Body of pancreas (tissue), 4 donors: ENCODE measurements around the gene MRGPRE.

Experiments
- POLR2A ChIP-seq, 3 donors: fragments of 450-650 bp; IDR thresholded peaks; one replicate each; pipeline ENCODE4 v1.6.1; 2016; ENCODE audit warnings: antibody characterized with exemption in 3 of 3, mild to moderate bottlenecking in 2 of 3
- TF ChIP-seq, protein P1 (sequence below), 7 experiments: fragments of 450-650 bp in 4 of 7; fragments of 200-600 bp in 3 of 7; sonication (generic) in 3 of 7; IDR thresholded peaks; one replicate each; pipeline ENCODE4 v1.5.1; 2016 to 2019; ENCODE audit warnings: antibody characterized with exemption in 7 of 7

DNA sequence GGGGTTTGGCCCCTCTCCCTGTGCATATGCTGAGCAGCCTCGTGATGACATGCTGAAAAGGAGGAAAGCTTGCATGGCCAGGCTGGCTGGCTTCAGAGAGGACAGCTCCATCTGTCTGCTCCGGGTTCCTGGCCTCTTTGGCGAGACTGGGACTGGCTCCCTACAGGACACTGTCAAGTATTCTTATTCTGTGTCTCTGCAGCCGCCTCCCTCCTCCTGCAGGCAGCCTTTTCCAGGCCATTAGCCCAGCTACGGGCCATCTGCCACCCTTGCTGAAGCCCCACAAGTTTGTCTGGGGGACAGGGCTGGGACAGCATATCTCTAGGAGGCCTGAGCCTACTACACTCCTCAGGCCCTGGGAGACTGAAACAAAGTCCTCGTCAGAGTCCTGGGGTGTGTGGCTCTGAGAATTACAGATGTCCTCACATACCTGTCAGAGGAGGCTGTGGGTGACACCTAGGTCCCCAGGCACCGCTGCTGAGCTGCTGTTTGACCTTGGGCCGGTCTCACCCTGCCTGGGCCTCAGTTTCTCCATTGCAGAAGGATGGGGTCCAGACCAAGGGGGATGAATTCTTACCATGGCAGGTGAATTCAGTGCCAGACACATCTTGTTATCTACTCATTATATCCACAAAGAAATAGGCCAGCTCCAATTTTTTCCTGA, 24.6 kb downstream of the MRGPRE start:
- TF ChIP-seq, protein P1, sequence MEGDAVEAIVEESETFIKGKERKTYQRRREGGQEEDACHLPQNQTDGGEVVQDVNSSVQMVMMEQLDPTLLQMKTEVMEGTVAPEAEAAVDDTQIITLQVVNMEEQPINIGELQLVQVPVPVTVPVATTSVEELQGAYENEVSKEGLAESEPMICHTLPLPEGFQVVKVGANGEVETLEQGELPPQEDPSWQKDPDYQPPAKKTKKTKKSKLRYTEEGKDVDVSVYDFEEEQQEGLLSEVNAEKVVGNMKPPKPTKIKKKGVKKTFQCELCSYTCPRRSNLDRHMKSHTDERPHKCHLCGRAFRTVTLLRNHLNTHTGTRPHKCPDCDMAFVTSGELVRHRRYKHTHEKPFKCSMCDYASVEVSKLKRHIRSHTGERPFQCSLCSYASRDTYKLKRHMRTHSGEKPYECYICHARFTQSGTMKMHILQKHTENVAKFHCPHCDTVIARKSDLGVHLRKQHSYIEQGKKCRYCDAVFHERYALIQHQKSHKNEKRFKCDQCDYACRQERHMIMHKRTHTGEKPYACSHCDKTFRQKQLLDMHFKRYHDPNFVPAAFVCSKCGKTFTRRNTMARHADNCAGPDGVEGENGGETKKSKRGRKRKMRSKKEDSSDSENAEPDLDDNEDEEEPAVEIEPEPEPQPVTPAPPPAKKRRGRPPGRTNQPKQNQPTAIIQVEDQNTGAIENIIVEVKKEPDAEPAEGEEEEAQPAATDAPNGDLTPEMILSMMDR (IDR thresholded peaks at IDR 0.05), result no peak
- no peak for TF ChIP-seq POLR2A (IDR thresholded peaks at IDR 0.05)
